ENCODE results near the gene PEAR1. TPM values are rescaled to one million over a fixed set of nuclear protein-coding genes. Genes with fewer than 3 reads are reported as not detected.

PEAR1 gene
- total RNA-seq, 1 donor from 2014 or later = 11.5 TPM

GRCh38 chr1:156881663-156882062 lies 11.9 kb upstream of the PEAR1 start:
- no peak overlapping the region for H3K27ac ChIP-seq
- intact Hi-C loops (cut with DNase I) = no loop called here
- TF ChIP-seq POLR2A (IDR thresholded peaks at IDR 0.05) (no peak), CTCF (IDR thresholded peaks at IDR 0.05) (no peak), POLR2AphosphoS5 (IDR thresholded peaks at IDR 0.05; ENCODE audit: insufficient read depth in 1 of 2, low read depth in 1 of 2) (no peak)
- H3K4me3 ChIP-seq = no peak overlapping the region
- H3K9me3 ChIP-seq = no peaks in the 10 kb centered on the region
- no peak for DNase-seq (ENCODE audit: extremely low spot score in 2 of 2)
- H3K27me3 ChIP-seq = no peaks in the 10 kb centered on the region
- no peaks in the 10 kb centered on the region for H3K4me1 ChIP-seq
- no peaks in the 10 kb centered on the region for H3K36me3 ChIP-seq

GRCh38 chr1:156882543-156882942 lies 11.0 kb upstream of the PEAR1 start:
- H3K9me3 ChIP-seq = no peaks in the 10 kb centered on the region
- no peaks in the 10 kb centered on the region for H3K36me3 ChIP-seq
- no peaks in the 10 kb centered on the region for H3K4me1 ChIP-seq
- H3K27ac ChIP-seq = no peak overlapping the region
- no peaks in the 10 kb centered on the region for H3K27me3 ChIP-seq
- no peak for DNase-seq (ENCODE audit: extremely low spot score in 2 of 2)
- no peak overlapping the region for H3K4me3 ChIP-seq
- TF ChIP-seq POLR2A (IDR thresholded peaks at IDR 0.05) = no peak
- no peak for TF ChIP-seq CTCF (IDR thresholded peaks at IDR 0.05)
- TF ChIP-seq POLR2AphosphoS5 (IDR thresholded peaks at IDR 0.05; ENCODE audit: insufficient read depth in 1 of 2, low read depth in 1 of 2) = no peak
- intact Hi-C loops (cut with DNase I) = no loop called here

GRCh38 chr1:156883919-156884318 lies 9.6 kb upstream of the PEAR1 start:
- DNase-seq (ENCODE audit: extremely low spot score in 2 of 2) = no peak
- Histone ChIP-seq H3K27me3 (no peaks in the 10 kb centered on the region), H3K4me3 (no peak overlapping the region), H3K9me3 (no peaks in the 10 kb centered on the region), H3K36me3 (no peaks in the 10 kb centered on the region), H3K4me1 (no peaks in the 10 kb centered on the region), H3K27ac (no peak overlapping the region)
- intact Hi-C loops (cut with DNase I) = no loop called here
- no peak for TF ChIP-seq POLR2AphosphoS5 (IDR thresholded peaks at IDR 0.05; ENCODE audit: insufficient read depth in 1 of 2, low read depth in 1 of 2)

GRCh38 chr1:156884560-156885184 lies 8.8 kb upstream of the PEAR1 start:
- no peaks in the 10 kb centered on the region for H3K27me3 ChIP-seq

GRCh38 chr1:156885314-156885713 lies 8.2 kb upstream of the PEAR1 start:
- TF ChIP-seq POLR2A (IDR thresholded peaks at IDR 0.05) (no peak), POLR2AphosphoS5 (IDR thresholded peaks at IDR 0.05; ENCODE audit: insufficient read depth in 1 of 2, low read depth in 1 of 2) (no peak), CTCF (IDR thresholded peaks at IDR 0.05) (no peak)
- H3K27me3 ChIP-seq = no peaks in the 10 kb centered on the region
- H3K36me3 ChIP-seq = no peaks in the 10 kb centered on the region
- H3K4me1 ChIP-seq = no peaks in the 10 kb centered on the region
- H3K27ac ChIP-seq = no peak overlapping the region
- intact Hi-C loops (cut with DNase I) = no loop called here
- no peaks in the 10 kb centered on the region for H3K9me3 ChIP-seq
- no peak overlapping the region for H3K4me3 ChIP-seq
- no peak for DNase-seq (ENCODE audit: extremely low spot score in 2 of 2)

More at GRCh38 chr1:156884560-156885184, 8.8 kb upstream of the PEAR1 start:
- H3K4me1 ChIP-seq = no peaks in the 10 kb centered on the region
- DNase-seq (ENCODE audit: extremely low spot score in 2 of 2) = no peak
- no peaks in the 10 kb centered on the region for H3K9me3 ChIP-seq
- no peak for TF ChIP-seq POLR2AphosphoS5 (IDR thresholded peaks at IDR 0.05; ENCODE audit: insufficient read depth in 1 of 2, low read depth in 1 of 2)
- no peak for TF ChIP-seq POLR2A (IDR thresholded peaks at IDR 0.05)
- TF ChIP-seq CTCF (IDR thresholded peaks at IDR 0.05) = no peak
- H3K4me3 ChIP-seq = no peak overlapping the region
- H3K27ac ChIP-seq = no peak overlapping the region
- intact Hi-C loops (cut with DNase I) = no loop called here
- no peaks in the 10 kb centered on the region for H3K36me3 ChIP-seq
